HEK293T (cell line): Measurements from ENCODE around the gene IDS.

Experiments used
- CTCF ChIA-PET: fragments of 350-600 bp; formaldehyde crosslinking; extraction: SDS; loops from one replicate; lab custom pipeline; 2021; ENCODE audit warnings: antibody characterized with exemption, inconsistent platforms; lab: Yijun Ruan, JAX
- POLR2A ChIA-PET: fragments of 350-600 bp; formaldehyde crosslinking; extraction: SDS; loops from one replicate; lab custom pipeline; 2020; ENCODE audit warnings: antibody characterized with exemption, inconsistent platforms; lab: Yijun Ruan, JAX
- DNase-seq: peaks from one replicate; pipeline ENCODE4 v3.0.0; 2012; ENCODE audit warnings: mixed read lengths; ENCODE audit errors: extremely low spot score
- ARNT ChIP-seq: fragments of 450-650 bp; IDR thresholded peaks from 2 replicates; pipeline ENCODE4 v1.6.1; 2017; ENCODE audit warnings: mild to moderate bottlenecking
- BHLHE40 ChIP-seq: fragments of 450-650 bp; IDR thresholded peaks from 2 replicates; pipeline ENCODE4 v1.6.1; 2016; ENCODE audit warnings: mild to moderate bottlenecking, moderate library complexity, borderline replicate concordance
- CTBP1 ChIP-seq: fragments of 450-650 bp; IDR thresholded peaks from 2 replicates; pipeline ENCODE4 v1.6.1; 2016; ENCODE audit warnings: borderline replicate concordance
- ELF4 ChIP-seq: fragments of 450-650 bp; IDR thresholded peaks from 2 replicates; pipeline ENCODE4 v1.6.1; 2017; ENCODE audit warnings: antibody characterized with exemption
- FOXA1 ChIP-seq: fragments of 450-650 bp; IDR thresholded peaks from 2 replicates; pipeline ENCODE4 v1.6.1; 2016; ENCODE audit warnings: mild to moderate bottlenecking
- FOXK2 ChIP-seq: fragments of 450-650 bp; IDR thresholded peaks from 2 replicates; pipeline ENCODE4 v1.6.1; 2016; ENCODE audit warnings: mild to moderate bottlenecking
- FOXM1 ChIP-seq: fragments of 450-650 bp; IDR thresholded peaks from 2 replicates; pipeline ENCODE4 v1.6.1; 2017; ENCODE audit warnings: mild to moderate bottlenecking, borderline replicate concordance
- HDGF ChIP-seq: fragments of 450-650 bp; IDR thresholded peaks from 2 replicates; pipeline ENCODE4 v1.6.1; 2017; ENCODE audit warnings: antibody characterized with exemption, borderline replicate concordance
- L3MBTL2 ChIP-seq: fragments of 450-650 bp; conservative IDR thresholded peaks from 2 replicates; pipeline ENCODE4 v1.6.1; 2016; ENCODE audit warnings: mild to moderate bottlenecking
- LEF1 ChIP-seq: fragments of 450-650 bp; IDR thresholded peaks from 2 replicates; pipeline ENCODE4 v1.6.1; 2017; ENCODE audit warnings: mild to moderate bottlenecking, borderline replicate concordance
- NFRKB ChIP-seq: fragments of 450-650 bp; IDR thresholded peaks from 2 replicates; pipeline ENCODE4 v1.6.1; 2016; ENCODE audit warnings: mild to moderate bottlenecking, moderate library complexity
- SP1 ChIP-seq: fragments of 450-650 bp; IDR thresholded peaks from 2 replicates; pipeline ENCODE4 v1.6.1; 2017
- SUZ12 ChIP-seq: fragments of 450-650 bp; IDR thresholded peaks from 2 replicates; pipeline ENCODE4 v1.6.1; 2016; ENCODE audit warnings: mild to moderate bottlenecking
- TARDBP ChIP-seq: fragments of 450-650 bp; IDR thresholded peaks from 2 replicates; pipeline ENCODE4 v1.6.1; 2016
- ZNF384 ChIP-seq: fragments of 450-650 bp; IDR thresholded peaks from 2 replicates; pipeline ENCODE4 v1.6.1; 2016
- TF ChIP-seq, protein P1 (sequence below): fragments of 450-650 bp; IDR thresholded peaks from 2 replicates; pipeline ENCODE4 v1.6.1; 2016

IDS gene

DNA sequence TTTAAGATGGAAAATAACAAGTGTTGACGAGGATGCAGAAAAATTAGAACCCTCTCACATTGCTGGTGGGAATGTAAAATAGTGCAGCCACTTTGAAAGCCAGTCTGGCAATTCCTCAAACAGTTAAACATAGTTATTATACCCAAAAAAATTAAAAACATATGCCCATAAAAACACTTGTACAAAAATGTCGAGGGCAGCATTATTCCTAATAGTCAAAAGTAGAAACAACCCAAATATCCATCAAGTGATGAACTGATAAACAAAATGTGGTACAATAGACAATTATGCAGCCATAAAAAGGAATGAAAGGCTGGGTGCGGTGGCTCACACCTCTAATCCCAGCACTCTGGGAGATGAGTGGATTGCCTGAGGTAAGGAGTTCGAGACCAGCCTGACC is 6.3 kb downstream of the IDS start:
- POLR2A ChIA-PET = no interaction called here
- TF ChIP-seq L3MBTL2 (no peak), LEF1 (no peak), SUZ12 (no peak), BHLHE40 (no peak), FOXM1 (no peak), TARDBP (no peak), CTBP1 (no peak), NFRKB (no peak), FOXK2 (no peak), HDGF (no peak)

DNA sequence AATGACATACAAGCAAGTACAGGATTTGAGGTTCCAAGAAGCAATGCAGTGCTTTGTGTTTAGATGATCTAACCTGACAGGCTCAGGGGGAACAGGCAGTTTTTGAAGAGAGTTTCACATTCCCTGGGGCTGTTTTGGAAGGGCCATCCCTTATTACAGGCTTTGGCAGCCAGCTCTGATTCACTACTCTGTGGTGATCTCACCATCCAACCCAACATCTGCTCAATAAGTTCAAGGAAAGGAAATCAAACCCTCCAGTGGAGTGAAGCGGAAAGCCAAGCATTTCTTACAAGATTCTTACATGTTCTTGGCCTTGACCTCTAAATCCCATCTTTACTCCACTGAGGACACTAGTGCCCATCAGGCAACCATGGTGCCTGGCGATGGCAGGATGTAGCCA is 7.5 kb downstream of the IDS start:
- DNase-seq = no peak
- TF ChIP-seq ZNF384 = no peak
- no peak for TF ChIP-seq SP1
- ChIA-PET POLR2A (no interaction called here), CTCF (no interaction called here)

More for the DNA sequence above, 6.3 kb downstream of the IDS start:
- CTCF ChIA-PET = no interaction called here
- DNase-seq = no peak

DNA sequence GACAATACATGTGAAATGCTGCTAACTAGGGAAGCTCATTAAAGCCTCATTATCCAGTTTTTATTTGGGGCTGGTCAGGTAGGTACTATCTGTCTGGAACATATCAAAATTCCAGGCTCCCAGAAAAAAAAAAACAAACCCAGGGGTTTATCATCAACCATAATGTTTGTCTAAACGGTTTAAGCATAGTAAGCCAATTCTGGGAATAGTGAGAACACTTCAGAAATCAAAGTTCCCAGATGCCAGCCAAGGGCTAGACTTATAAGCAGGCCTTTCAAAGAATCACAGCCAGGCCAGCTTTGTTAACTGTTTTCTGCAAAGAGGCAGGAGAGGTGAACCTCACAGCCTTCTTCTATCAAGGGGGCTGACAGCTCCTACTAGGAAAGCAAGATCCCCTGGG is 8.1 kb downstream of the IDS start:
- no peak for DNase-seq
- ChIA-PET POLR2A (no interaction called here), CTCF (no interaction called here)
- TF ChIP-seq ELF4 = no peak
- no peak for TF ChIP-seq HDGF
- TF ChIP-seq L3MBTL2 = no peak
- no peak for TF ChIP-seq FOXK2
- TF ChIP-seq NFRKB = no peak
- no peak for TF ChIP-seq ARNT
- no peak for TF ChIP-seq LEF1
- no peak for TF ChIP-seq TARDBP
- TF ChIP-seq SP1 = no peak
- TF ChIP-seq FOXM1 = no peak
- TF ChIP-seq CTBP1 = no peak
- TF ChIP-seq ZNF384 = no peak
- no peak for TF ChIP-seq FOXA1
- no peak for TF ChIP-seq BHLHE40
- TF ChIP-seq, protein P1, sequence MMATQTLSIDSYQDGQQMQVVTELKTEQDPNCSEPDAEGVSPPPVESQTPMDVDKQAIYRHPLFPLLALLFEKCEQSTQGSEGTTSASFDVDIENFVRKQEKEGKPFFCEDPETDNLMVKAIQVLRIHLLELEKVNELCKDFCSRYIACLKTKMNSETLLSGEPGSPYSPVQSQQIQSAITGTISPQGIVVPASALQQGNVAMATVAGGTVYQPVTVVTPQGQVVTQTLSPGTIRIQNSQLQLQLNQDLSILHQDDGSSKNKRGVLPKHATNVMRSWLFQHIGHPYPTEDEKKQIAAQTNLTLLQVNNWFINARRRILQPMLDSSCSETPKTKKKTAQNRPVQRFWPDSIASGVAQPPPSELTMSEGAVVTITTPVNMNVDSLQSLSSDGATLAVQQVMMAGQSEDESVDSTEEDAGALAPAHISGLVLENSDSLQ = no peak
- TF ChIP-seq SUZ12 = no peak

DNA sequence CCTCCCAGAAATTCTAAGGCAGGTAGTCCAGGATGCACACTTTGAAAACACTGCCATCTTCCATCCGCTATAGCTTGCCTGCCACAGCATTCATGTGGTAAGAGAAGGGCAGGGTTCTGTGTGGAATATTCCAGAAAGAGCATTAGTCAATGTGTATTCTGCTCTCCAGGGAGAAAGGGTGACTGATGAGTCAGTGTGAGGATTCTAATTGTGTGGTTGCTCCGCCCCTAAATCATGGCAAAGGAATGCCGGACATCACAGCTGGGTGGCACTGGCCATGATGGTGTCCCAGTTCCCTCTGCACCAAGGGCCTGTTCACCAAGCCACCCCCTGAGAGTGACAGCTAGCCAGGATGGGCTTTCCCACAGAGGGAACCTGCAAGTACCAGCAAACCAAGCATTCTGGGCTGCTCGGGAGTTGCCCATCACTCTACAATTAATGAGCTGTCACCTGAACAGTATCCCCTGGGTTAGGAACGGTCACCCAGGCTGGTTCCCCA is 9.5 kb downstream of the IDS start:
- no peak for DNase-seq
- CTCF ChIA-PET = no interaction called here
- POLR2A ChIA-PET = no interaction called here
- TF ChIP-seq ZNF384 = no peak
- TF ChIP-seq L3MBTL2 = no peak
- no peak for TF ChIP-seq FOXA1
- TF ChIP-seq SP1 = no peak
- TF ChIP-seq HDGF = no peak
- TF ChIP-seq, protein P1 = no peak
- TF ChIP-seq BHLHE40 = no peak
- TF ChIP-seq ELF4 = no peak
- no peak for TF ChIP-seq TARDBP
- no peak for TF ChIP-seq ARNT

DNA sequence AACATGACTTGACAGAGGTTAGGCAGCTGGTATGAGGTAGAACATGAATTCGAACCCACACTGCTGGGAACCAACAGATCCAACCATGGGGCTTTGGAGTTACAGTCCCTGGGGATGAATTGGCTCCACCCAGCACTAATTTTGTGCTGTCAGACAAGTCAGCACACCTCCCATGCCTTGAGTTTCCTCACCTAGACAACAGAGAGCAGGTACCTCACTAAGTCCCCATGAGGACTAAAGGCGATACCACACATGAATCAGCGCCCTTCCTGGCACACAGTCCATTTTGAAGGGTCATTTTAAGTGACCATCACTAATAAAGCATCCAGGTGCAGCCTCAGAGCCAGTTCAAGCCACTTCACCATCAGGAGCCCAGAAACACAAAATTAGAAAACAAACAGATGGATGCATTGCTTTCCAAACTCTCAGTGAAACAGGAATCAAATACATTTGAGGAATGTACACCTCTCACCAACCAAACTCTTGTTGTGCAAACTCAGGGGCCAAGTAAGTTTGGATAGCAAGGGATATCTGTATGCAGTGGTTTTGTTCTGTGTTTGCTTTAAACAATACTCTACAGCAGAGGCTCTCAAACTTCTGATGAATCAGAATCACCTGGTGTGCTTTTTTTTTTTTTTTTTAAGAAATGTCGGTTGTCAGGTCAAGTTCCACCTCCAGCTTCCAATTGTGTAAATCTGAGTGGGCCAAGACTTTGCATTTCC is 10.1 kb downstream of the IDS start:
- CTCF ChIA-PET = no interaction called here
- TF ChIP-seq SP1 (no peak), ARNT (no peak), FOXA1 (no peak), BHLHE40 (no peak), HDGF (no peak)
- no peak for DNase-seq
- POLR2A ChIA-PET = no interaction called here

DNA sequence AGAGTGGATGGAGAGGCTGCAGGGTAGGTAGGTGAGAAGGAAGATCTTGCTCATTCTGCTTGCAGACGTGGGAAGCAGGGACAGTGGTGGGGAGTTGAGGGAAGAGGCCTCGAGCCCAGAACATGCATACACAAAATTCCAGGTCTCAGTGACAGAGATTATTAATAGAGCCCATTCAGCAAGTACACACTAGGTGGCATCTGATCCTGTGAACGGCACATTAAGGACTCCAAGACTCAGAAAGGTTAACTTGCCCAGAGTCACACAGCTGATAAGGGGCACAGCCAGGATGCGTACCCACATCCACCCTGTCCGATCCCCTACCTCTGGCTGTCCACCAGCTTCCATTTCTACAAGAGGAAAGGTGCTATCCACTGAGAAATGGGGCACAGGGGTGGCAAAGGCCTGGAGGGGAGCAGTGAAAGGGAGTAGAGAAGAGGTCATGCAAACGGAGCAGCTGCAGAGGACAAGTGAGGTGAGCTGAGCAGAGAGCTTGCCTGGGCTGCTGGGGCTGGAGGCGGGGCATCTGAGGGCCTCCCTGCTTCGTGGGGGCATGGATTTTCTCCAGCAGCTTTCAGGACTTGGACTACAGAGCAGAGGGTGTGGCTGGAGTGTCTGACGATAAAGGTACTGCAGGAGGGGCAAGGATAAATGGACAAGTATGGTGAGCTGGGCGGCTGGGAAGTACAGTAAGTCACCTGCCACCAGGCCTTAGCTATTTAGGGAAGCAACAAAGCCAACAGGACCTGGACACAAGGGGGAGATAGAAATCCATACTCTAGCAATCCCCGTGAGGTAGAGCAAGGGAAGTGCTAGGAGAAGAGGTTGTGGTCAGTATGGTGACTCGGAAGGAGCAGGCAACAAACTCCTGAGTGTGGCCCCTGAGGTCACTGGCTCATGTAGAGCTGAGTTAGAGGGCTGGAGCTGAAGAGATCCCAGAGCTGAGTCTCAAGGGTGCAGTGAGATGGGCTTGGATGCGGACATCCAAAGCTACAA is 11.2 kb downstream of the IDS start:
- CTCF ChIA-PET = no interaction called here
- DNase-seq = no peak

More for the DNA sequence above, 11.2 kb downstream of the IDS start:
- POLR2A ChIA-PET = no interaction called here
- TF ChIP-seq, protein P1 = no peak
- TF ChIP-seq FOXM1 = no peak
- no peak for TF ChIP-seq HDGF
- TF ChIP-seq L3MBTL2 = no peak
- no peak for TF ChIP-seq SP1
- TF ChIP-seq SUZ12 = no peak
